Colonic mucosa (tissue), 4 donors: Measurements from ENCODE around the gene ENTPD8. TPM values are rescaled to one million over a fixed set of nuclear protein-coding genes. Genes with fewer than 3 reads are reported as not detected.

Experiments
- DNase-seq: peaks from one replicate; pipeline ENCODE4 v3.0.0-alpha.2; 2020
- H3K27ac ChIP-seq: fragments of 200-600 bp; one replicate; pipeline ENCODE4 v1.8.0; 2021
- H3K27me3 ChIP-seq: fragments of 200-600 bp; one replicate; pipeline ENCODE4 v1.8.0; 2021
- H3K36me3 ChIP-seq: fragments of 200-600 bp; one replicate; pipeline ENCODE4 v1.8.0; 2021
- H3K4me1 ChIP-seq: fragments of 200-600 bp; one replicate; pipeline ENCODE4 v1.8.0; 2021; ENCODE audit warnings: mild to moderate bottlenecking
- H3K4me3 ChIP-seq: fragments of 200-600 bp; one replicate; pipeline ENCODE4 v1.8.0; 2021
- H3K9ac ChIP-seq, 2 donors: one replicate each; pipeline ENCODE4 v1.7.0; 2013; ENCODE audit warnings: control low read depth in 2 of 2, low read depth in 2 of 2, low read length in 2 of 2
- H3K9me3 ChIP-seq: fragments of 200-600 bp; one replicate; pipeline ENCODE4 v1.8.0; 2021
- intact Hi-C: fragments of 100-400 bp; cut with DNase I; formaldehyde crosslinking; loops from one replicate; pipeline ENCODE4 v1.14.1; 2022
- total RNA-seq, 2 donors: library from RNA; stranded (reverse); fragmentation: NEBNext Ultra II Directional in 1 of 2; extraction: Animal tissue kit (Norgen Biotek cat#: 25700) in 1 of 2; gene quantifications; one replicate each; pipeline ENCODE4 v1.2.1, GENCODE V29; 2021
- TF ChIP-seq, protein P1 (sequence below): fragments of 200-600 bp; IDR thresholded peaks from one replicate; pipeline ENCODE4 v1.8.0; 2022; ENCODE audit warnings: antibody characterized with exemption, mild to moderate bottlenecking
- donor health status: healthy.
- donor health status: DM: no; HTN: no; CAD: no.
- donor health status: DM: no; HTN: no; CAD: no.

Gene ENTPD8
- total RNA-seq, 2 donors from 2014 or later: 48.3 to 72.0 TPM

DNA sequence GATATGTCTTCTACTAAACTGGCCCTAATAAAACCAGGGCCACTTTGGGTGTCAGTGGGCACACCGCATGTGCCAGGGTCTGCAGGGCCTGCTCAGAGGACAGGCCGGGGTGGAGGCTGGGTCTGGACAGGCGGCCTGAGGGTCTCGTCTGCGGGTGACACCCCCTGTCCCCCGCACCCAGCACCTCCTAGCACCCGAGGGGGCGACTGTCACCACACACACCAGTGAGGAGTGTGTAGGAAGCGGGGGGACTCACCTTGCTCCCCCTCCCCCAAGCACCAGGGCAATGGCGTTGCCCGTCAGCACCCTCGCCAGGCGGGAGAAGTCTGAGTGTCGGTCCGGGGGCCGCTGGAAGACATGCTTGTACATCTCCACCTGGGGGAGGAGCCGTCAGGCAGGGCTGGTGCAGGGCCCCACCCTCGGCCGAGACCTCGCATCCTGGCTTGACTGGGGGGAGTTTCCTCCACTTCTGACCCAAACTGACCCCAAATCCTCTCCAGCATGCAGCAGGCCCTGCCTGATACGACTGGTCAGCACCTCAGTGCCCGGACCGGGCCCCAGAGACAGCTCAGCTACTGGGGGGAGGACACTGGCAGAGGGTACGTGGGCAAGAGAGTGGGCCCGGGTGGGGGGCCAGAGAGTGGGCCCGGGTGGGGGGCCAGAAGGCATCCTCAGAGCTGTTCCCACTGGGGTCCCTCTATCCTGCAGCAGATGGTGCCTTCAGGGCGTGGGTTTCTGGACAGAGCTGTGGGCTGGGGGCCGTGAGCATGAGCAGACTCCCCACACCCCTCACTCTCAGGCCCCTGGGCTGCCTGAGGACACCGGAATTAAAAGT lies 36.8 kb upstream of the ENTPD8 start:
- Histone ChIP-seq H3K9me3 (no peaks in the 10 kb centered on the region), H3K36me3 (no peaks in the 10 kb centered on the region), H3K27ac (no peak overlapping the region), H3K4me1 (no peaks in the 10 kb centered on the region), H3K4me3 (no peak overlapping the region), H3K27me3 (no peaks in the 10 kb centered on the region), H3K9ac (no peak overlapping the region)
- intact Hi-C loops: no loop called here
- TF ChIP-seq, protein P1, sequence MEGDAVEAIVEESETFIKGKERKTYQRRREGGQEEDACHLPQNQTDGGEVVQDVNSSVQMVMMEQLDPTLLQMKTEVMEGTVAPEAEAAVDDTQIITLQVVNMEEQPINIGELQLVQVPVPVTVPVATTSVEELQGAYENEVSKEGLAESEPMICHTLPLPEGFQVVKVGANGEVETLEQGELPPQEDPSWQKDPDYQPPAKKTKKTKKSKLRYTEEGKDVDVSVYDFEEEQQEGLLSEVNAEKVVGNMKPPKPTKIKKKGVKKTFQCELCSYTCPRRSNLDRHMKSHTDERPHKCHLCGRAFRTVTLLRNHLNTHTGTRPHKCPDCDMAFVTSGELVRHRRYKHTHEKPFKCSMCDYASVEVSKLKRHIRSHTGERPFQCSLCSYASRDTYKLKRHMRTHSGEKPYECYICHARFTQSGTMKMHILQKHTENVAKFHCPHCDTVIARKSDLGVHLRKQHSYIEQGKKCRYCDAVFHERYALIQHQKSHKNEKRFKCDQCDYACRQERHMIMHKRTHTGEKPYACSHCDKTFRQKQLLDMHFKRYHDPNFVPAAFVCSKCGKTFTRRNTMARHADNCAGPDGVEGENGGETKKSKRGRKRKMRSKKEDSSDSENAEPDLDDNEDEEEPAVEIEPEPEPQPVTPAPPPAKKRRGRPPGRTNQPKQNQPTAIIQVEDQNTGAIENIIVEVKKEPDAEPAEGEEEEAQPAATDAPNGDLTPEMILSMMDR: no peak
- DNase-seq: no peak

DNA sequence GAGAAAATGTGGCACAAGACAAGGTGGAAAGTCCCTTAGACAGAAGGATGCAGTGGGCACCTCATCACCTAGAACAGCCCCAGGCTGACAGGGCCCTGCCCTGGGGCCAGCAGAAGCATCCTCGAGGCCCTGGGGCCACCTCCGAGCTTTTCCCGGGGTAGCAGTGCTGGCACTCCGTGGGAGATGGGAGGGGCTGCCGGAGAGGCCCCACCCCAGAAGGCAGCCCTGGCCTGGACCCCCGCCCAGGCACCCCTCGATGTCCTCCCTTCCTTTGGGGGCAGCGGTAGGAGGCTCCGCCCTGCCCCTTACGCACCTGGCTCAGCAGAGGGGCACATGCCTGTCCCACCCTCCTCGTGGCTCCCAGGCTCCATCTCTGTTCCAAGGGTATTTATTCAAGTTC lies 35.7 kb upstream of the ENTPD8 start:
- Histone ChIP-seq H3K4me3 (no peak overlapping the region), H3K27ac (no peak overlapping the region), H3K4me1 (no peaks in the 10 kb centered on the region), H3K9me3 (no peaks in the 10 kb centered on the region), H3K36me3 (no peaks in the 10 kb centered on the region), H3K9ac (no peak overlapping the region), H3K27me3 (no peaks in the 10 kb centered on the region)
- intact Hi-C loops: no loop called here
- TF ChIP-seq, protein P1: no peak
- DNase-seq: no peak

DNA sequence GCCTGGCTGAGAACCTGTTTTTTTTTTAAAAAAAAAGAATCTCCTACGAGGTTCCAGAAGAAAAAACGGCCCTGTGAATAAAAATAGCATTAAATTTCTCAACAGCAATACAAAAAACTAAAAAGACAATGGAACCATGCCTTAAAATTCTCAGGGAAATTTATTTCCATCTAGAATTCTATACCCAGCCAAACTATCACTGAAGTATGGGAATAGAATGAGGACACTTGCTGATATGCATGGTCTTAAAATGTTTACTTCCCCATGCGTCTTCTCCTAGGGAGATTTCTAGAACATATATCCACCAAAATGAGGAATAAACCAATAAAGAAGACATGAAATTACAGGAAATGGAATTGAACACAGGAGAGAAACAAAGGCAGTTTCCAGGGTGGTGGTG lies 34.5 kb upstream of the ENTPD8 start:
- intact Hi-C loops: no loop called here
- no peak overlapping the region for H3K4me3 ChIP-seq
- TF ChIP-seq, protein P1: no peak
- no peaks in the 10 kb centered on the region for H3K4me1 ChIP-seq
- no peak overlapping the region for H3K9ac ChIP-seq
- H3K36me3 ChIP-seq: no peaks in the 10 kb centered on the region
- H3K9me3 ChIP-seq: no peaks in the 10 kb centered on the region
- no peaks in the 10 kb centered on the region for H3K27me3 ChIP-seq
- no peak for DNase-seq
- no peak overlapping the region for H3K27ac ChIP-seq

DNA sequence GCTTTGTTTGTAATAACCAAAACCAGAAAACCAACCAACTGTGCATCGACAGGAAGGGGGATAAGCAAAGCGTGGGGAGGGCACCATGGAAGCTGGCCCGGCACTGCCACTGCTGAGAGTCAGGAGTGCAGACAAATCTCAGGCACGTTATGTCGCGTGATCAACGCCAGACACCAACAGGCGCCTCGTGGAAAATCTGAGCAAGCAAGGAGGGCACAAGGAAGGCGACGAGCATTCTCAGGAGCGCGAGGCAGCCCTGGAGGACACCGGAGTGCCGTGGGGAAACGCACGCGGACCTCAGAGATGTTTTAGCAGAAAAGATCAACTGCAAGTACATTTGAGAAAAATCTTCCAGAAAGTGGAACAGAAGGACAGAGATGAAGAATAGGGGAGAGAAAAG lies 33.1 kb upstream of the ENTPD8 start:
- Histone ChIP-seq H3K4me3 (no peak overlapping the region), H3K9me3 (no peaks in the 10 kb centered on the region), H3K27me3 (no peaks in the 10 kb centered on the region), H3K9ac (no peak overlapping the region), H3K27ac (no peak overlapping the region), H3K4me1 (no peaks in the 10 kb centered on the region), H3K36me3 (no peaks in the 10 kb centered on the region)
- intact Hi-C loops: no loop called here
- TF ChIP-seq, protein P1: no peak
- DNase-seq: no peak

DNA sequence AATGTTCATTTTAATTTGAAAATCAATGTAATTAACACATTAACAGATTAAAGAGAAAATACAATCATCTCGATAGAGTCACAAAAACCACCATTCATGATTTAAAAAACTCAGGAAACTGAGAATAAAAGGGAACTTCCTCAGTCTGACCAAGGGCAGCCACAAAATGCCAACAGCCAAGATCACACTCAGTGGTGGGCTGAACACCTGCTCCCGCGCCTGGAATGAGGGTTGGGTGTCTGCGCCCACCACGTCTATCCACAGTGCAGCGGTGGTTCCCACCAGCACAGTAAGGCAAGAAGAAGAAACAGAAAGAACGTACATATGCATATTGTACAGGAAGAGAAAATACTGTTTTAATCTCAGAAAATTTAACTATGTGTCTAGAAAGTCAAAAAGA lies 29.6 kb upstream of the ENTPD8 start:
- H3K9me3 ChIP-seq: no peaks in the 10 kb centered on the region
- H3K27me3 ChIP-seq: no peaks in the 10 kb centered on the region
- no peaks in the 10 kb centered on the region for H3K36me3 ChIP-seq
- no peak overlapping the region for H3K27ac ChIP-seq
- intact Hi-C loops: no loop called here
- TF ChIP-seq, protein P1: no peak
- DNase-seq: no peak
- no peak overlapping the region for H3K9ac ChIP-seq
- no peak overlapping the region for H3K4me3 ChIP-seq
- H3K4me1 ChIP-seq: no peaks in the 10 kb centered on the region
